Hepatocyte (in vitro differentiated cells): ENCODE measurements around the gene GALNT5.

Source experiments
- EZH2 ChIP-seq: fragments of 200-600 bp; sonication (generic); IDR thresholded peaks from 2 replicates; pipeline ENCODE4 v1.6.1; 2016; ENCODE audit warnings: antibody characterized with exemption, mild to moderate bottlenecking, borderline replicate concordance
- EZH2phosphoT487 ChIP-seq: fragments of 200-600 bp; sonication (generic); IDR thresholded peaks from one replicate; pipeline ENCODE4 v1.6.1; 2018; ENCODE audit warnings: antibody characterized with exemption, mild to moderate bottlenecking, low read depth, moderate library complexity; ENCODE audit not compliant: unreplicated experiment, severe bottlenecking
- TF ChIP-seq, protein P1 (sequence below): fragments of 200-600 bp; sonication (generic); IDR thresholded peaks from 2 replicates; pipeline ENCODE4 v1.5.1; 2016; ENCODE audit warnings: antibody characterized with exemption, mild to moderate bottlenecking; ENCODE audit not compliant: poor library complexity

DNA sequence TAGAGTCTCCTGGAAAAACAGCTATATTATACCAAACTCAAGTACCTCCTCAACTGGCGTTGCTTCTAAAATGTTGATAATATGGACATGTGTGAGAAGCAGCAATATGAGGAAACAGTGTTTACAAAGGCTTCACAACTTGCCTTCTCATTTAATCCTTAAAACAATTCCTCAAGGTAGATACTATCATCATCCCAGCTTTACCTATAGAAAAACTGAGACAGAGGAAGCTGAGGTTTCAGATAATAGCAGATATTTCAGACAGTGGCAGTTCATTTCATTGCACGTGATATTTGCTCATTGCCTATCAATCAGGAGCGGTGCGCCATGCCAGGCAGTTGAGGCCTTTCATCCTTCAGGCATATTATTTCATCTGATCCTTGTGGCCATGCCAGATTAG lies 8.3 kb downstream of the GALNT5 start:
- no peak for TF ChIP-seq EZH2phosphoT487
- TF ChIP-seq, protein P1, sequence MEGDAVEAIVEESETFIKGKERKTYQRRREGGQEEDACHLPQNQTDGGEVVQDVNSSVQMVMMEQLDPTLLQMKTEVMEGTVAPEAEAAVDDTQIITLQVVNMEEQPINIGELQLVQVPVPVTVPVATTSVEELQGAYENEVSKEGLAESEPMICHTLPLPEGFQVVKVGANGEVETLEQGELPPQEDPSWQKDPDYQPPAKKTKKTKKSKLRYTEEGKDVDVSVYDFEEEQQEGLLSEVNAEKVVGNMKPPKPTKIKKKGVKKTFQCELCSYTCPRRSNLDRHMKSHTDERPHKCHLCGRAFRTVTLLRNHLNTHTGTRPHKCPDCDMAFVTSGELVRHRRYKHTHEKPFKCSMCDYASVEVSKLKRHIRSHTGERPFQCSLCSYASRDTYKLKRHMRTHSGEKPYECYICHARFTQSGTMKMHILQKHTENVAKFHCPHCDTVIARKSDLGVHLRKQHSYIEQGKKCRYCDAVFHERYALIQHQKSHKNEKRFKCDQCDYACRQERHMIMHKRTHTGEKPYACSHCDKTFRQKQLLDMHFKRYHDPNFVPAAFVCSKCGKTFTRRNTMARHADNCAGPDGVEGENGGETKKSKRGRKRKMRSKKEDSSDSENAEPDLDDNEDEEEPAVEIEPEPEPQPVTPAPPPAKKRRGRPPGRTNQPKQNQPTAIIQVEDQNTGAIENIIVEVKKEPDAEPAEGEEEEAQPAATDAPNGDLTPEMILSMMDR, result no peak
- TF ChIP-seq EZH2, result no peak
